HG02973 (cell line): ENCODE data around the gene CFAP57.

Experiments used
- ATAC-seq: cut with Tn5 transposase; IDR thresholded peaks from one replicate; pipeline ENCODE4 v1.9.1; 2021; ENCODE audit warnings: moderate library complexity; ENCODE audit not compliant: unreplicated experiment

CFAP57 gene

GRCh38 chr1:43253876-43254275 is 81.7 kb downstream of the CFAP57 start:
- no peak for ATAC-seq

DNA sequence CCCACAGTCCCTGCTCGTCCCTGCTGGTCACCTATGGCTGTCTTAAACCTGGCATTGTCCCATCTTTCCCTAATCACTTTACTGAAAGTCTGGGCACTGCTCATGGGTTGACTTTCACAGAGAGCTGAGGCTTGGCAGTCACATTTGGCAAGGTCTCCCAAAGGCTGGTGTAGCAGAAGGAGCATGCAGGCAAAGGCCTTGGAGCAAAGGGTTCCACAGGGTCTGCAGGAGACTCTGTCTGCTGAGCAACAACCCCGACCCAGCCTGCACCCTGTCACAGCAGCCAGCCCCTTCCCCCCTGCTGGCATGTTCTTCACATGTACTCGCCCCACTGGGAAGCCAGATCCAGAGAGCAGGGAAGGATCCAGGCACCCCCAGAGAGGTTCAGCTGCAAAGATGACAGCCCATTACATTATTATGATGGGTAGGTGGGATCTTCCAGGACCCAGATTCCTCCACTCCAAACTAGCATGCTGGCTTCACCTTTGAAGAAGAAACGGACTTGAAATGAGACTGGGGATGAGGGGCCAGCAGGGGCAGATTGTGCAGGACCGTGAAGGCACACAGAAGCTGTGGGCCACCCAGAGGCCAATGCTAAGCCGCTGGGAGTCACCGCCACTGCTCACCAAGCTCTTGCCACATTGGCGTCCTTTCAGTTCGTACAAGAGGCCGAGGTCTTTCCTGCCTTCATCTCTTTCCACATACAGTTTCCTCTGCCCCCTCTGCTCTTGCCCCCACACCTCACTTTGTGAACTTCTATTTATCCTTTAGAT is 83.5 kb downstream of the CFAP57 start:
- no peak for ATAC-seq

DNA sequence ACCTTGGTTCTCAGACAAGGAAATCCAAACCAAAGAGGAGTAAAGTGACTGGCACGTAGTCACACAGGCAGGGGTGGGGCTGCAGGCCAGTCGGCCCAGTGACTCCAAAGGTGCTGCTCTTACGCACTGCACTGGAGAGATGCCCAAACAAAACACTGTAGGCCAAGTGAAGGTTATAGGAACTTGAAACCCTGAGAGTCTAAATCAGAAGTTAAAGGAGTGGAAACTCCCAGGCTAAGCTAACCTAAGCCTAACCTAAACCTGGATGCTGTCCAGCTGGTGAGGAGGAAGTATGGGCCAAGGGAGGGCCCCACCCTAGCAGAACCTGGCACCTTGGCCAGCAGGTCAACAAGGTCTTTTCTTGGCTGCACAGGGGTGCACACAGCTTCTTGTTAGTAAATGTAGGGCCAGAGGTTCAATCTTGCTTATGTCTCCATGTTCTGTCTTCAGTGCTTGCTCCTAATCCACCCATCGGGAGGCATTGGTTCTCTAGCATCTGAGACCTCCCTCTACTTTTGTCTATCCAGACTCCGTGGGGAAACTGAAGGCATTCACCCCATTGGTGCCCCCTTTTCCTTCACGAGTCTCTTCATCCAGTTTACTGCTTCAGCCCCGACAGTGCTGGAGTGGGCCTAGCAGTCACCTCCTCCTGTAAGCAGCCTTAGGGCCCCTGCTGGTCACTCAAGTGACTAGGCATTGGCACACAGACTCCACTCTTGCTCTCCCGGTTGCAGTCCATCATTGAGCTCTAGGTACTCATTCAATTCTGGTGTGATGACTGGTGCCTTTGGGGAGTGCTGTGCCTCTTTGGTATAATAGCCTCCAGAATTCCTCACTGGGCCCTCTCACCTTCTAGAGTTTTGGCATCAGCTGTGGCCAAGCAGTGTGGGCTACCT is 84.8 kb downstream of the CFAP57 start:
- ATAC-seq, result no peak

GRCh38 chr1:43258370-43258769 is 86.2 kb downstream of the CFAP57 start:
- ATAC-seq, result no peak

DNA sequence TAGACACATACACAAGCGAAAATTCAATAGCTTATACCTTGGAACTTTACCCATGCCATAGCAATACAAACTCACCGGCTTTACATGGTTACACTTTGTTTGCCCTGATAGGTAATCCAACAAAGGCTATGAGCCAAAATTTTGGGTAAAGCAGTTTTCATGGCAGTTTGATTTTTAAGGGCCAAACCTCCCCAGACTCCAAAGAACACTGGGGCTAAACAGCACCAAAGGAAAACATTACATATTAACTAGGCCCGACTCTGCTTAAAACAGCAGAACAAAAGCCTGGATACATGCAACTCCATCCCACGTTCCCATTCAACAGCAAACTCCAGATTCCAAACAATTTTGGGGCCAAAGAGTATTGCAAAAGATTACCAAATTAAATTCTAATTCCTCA is 93.3 kb downstream of the CFAP57 start:
- no peak for ATAC-seq

DNA sequence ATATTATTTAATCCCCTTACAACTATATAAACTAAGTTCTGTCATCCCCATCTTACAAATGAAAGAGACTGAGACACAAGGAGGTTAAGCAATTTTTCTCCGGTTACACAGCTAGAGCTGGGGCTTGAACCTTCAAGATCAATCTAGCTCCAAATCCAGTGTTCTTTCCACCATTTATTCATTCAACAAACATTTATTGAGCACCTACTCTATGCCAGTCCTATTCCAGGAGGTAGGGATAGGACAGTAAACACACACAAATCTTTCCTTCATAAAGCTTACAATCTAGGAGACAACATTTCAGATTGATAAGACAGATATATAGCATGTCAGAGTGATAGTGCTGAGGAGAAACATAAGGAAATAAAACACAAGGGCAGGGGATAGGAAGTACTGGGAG is 94.8 kb downstream of the CFAP57 start:
- no peak for ATAC-seq

GRCh38 chr1:43267291-43267805 is 95.2 kb downstream of the CFAP57 start:
- no peak for ATAC-seq

GRCh38 chr1:43267818-43268425 is 95.8 kb downstream of the CFAP57 start:
- ATAC-seq, result no peak

DNA sequence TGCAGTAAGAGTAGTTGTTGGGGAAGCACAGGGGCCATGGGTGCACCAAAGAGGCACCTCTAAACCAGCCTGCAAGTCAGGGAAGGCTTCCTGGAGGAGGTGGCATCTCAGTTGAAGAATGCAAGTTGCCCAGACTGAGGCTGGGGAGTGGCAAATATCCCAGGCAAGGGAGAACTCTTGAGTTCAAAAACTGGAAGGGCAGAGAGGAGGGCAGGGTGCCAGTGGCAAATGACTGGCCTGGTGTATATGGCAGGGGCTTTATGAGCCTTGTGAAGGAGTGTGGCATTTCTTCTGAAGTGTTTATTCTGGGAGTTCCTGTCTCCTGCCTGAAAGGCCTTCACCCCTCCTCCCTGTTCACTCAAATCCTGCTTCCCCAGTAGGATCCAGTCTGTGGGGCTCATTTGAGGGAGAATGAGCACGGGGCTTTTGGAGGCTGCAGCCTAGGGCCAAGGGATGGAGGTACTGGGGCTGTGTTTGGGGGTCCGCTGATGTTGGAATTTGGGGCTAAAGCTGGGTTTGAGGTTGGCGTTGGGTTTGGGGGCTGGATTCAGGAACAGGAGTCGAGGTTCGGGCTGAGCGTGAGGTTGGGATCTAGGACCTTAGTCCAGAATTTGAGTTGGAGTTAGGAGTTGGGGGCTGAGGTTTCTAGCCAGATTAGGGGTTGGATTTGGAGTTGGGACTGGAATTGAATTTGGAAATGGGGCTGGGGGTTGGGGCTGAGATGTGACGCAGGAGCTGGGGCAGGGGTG is 97.7 kb downstream of the CFAP57 start, which contains the start of gene TMEM125:
TMEM125 (plus strand) TSS at position 357 of the 749 bp plus-strand sequence. CDS start 2,740 bp downstream, outside the sequence.
- ATAC-seq, result no peak

- ATAC-seq, result no peak
Measured at GRCh38 chr1:43270421-43271095, 98.4 kb downstream of the CFAP57 start.

GRCh38 chr1:43271186-43272118 is 99.3 kb downstream of the CFAP57 start:
- no peak for ATAC-seq

DNA sequence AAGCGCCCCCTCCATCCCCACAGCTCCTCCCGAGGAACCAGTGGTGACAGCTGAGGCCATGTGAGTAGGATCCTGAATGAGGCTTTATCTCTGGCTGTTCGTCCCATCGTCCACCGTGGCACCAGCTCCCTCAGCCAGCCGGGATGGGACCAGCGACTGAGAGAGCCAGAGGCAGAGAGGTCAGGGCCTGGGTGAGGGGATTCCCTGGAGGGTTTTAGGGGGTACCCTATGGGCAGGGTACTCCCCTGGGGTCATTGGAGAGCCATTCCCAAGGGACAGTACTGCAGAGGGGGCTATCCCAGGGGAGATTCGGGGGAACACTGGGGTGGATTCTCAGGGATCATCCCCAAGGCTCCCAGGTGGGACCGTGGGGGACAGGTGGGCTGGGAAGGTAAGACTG is 100.0 kb downstream of the CFAP57 start:
- ATAC-seq, result no peak

GRCh38 chr1:43272576-43273571 is 100.7 kb downstream of the CFAP57 start:
- ATAC-seq, result no peak

DNA sequence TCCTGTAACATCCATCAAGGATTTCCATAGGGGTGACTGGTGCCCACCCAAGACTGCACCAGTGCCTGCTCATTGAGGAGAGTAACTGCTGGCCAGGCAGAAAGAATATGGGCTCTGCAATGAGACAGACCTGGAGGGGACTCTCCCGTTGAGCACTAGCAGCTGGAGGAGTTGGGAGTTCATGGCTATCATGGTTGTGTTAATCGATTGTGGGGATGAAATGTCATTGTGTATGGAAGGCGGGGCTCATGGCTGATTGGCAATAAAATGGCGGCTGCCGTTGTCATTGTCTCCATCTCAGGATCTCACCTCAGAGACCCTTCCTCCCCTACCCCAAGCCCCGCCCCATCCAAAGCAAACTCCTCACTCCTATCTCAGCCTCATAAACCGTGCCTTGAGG is 101.6 kb downstream of the CFAP57 start:
- ATAC-seq, result no peak

DNA sequence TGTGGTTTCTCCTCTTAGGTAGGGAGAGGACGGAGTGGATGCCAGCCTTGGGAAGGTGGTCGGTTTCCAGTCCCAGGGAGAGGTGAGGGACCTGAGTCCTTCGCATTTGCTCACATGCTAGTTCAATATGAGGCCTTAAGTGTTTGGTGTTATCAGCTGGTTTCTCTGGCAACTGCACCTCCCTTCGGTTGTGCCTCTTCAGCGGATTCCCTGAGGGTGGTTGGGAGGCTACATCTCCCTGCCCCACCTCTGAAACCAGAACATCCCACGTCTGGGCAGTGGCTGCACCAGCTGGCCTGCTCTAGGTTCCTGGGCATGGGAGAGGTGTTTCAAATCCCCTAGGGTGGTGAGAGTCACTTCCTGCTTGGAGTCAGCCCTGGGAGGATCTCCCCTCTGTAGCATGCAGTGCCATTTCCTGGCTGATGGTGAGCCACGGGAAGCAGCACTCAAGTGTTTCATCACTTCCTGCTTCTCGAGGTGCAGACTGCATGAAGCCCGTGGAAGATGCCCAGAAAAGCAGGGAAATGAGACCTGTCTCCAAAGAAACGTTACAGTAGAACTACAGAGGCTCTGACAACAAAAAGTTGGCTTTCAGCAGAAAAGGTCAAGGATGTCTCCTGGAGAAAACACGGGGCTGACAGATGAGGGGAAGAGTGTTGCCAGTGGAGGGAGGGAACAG is 102.1 kb downstream of the CFAP57 start:
- no peak for ATAC-seq

- ATAC-seq, result no peak
Measured at GRCh38 chr1:43274804-43275180, 102.7 kb downstream of the CFAP57 start.
